Activated T-cell treated with anti-CD3 and anti-CD28 coated beads for 48 hours (primary cell): Measurements from ENCODE around the gene WBP2NL.
"Not testable (repeated sequence)": the region's sequence is repeated elsewhere in the genome, so short reads cannot be mapped to it uniquely, and the experiment has no call there.

Experiments
- DNase-seq: peaks from one replicate; pipeline ENCODE4 v3.0.0-alpha.2; 2020; ENCODE audit warnings: low read depth

WBP2NL gene

GRCh38 chr22:41998361-41999261, at the start of gene WBP2NL:
Gene WBP2NL (plus strand): TSS chr22:41998788. CDS start chr22:41998819, 31 bp downstream.
- DNase-seq = peak; percentile 81

- DNase-seq = not testable (repeated sequence)
Observed at GRCh38 chr22:41948928-41949296, 49.7 kb upstream of the WBP2NL start.

- DNase-seq = no peak
Observed at GRCh38 chr22:41949297-41949965, 49.2 kb upstream of the WBP2NL start.

GRCh38 chr22:41951898-41952474, 46.6 kb upstream of the WBP2NL start, which contains the start of gene SMIM45:
Gene SMIM45 (plus strand): TSS chr22:41952150.
- no peak for DNase-seq

- no peak for DNase-seq
Observed at GRCh38 chr22:41952713-41953112, 45.9 kb upstream of the WBP2NL start.

- no peak for DNase-seq
Observed at GRCh38 chr22:41957941-41958556, 40.5 kb upstream of the WBP2NL start.

GRCh38 chr22:41963453-41964111, 35.0 kb upstream of the WBP2NL start:
- no peak for DNase-seq

- DNase-seq = no peak
Observed at GRCh38 chr22:41964112-41964491, 34.5 kb upstream of the WBP2NL start.

GRCh38 chr22:41966225-41966606, 32.4 kb upstream of the WBP2NL start:
- DNase-seq = no peak

- no peak for DNase-seq
Observed at GRCh38 chr22:41966607-41967240, 31.9 kb upstream of the WBP2NL start.

- DNase-seq = no peak
Observed at GRCh38 chr22:41968601-41969000, 30.0 kb upstream of the WBP2NL start.

- DNase-seq = no peak
Observed at GRCh38 chr22:41969110-41969646, 29.4 kb upstream of the WBP2NL start, which contains the start of gene SEPTIN3. Gene SEPTIN3 (plus strand): TSS chr22:41969443. CDS start chr22:41971493, 2,050 bp downstream.

GRCh38 chr22:41970601-41971000, 28.0 kb upstream of the WBP2NL start:
- DNase-seq = no peak

GRCh38 chr22:41971431-41971830, 27.2 kb upstream of the WBP2NL start:
- no peak for DNase-seq

- no peak for DNase-seq
Observed at GRCh38 chr22:41974691-41975290, 23.8 kb upstream of the WBP2NL start.

- no peak for DNase-seq
Observed at GRCh38 chr22:41975299-41976069, 23.1 kb upstream of the WBP2NL start.

- peak; percentile 41 for DNase-seq
Observed at GRCh38 chr22:41976070-41976901, 22.3 kb upstream of the WBP2NL start.

- DNase-seq = no peak
Observed at GRCh38 chr22:41976961-41977566, 21.5 kb upstream of the WBP2NL start.
